ENCODE measurements around the gene NHERF2.

DNA sequence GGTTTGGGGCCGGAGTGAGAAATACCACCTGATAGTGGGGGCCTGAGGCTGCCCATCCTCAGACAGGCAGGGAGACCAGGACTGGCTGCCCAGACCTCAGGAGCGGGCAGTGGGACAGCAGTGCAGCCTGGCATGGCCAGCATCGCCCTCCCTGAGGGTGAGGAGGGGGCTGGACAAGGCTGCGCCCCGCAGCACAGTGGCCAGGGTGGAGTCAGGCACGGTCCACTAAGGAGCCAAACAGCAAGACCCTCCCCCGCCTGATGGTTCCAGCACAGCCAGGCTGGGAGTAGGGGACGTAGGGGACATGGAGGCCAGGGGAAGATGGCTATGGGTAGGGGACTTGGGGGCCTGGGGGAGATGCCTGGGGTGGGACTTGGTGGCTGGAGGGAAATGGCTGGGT, 20.4 kb upstream of the NHERF2 start:
- TF ChIP-seq, protein P1, sequence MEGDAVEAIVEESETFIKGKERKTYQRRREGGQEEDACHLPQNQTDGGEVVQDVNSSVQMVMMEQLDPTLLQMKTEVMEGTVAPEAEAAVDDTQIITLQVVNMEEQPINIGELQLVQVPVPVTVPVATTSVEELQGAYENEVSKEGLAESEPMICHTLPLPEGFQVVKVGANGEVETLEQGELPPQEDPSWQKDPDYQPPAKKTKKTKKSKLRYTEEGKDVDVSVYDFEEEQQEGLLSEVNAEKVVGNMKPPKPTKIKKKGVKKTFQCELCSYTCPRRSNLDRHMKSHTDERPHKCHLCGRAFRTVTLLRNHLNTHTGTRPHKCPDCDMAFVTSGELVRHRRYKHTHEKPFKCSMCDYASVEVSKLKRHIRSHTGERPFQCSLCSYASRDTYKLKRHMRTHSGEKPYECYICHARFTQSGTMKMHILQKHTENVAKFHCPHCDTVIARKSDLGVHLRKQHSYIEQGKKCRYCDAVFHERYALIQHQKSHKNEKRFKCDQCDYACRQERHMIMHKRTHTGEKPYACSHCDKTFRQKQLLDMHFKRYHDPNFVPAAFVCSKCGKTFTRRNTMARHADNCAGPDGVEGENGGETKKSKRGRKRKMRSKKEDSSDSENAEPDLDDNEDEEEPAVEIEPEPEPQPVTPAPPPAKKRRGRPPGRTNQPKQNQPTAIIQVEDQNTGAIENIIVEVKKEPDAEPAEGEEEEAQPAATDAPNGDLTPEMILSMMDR (IDR thresholded peaks at IDR 0.05) = no peak
- TF ChIP-seq POLR2A (IDR thresholded peaks at IDR 0.05) = no peak

Data from uterus (tissue), 2 donors.